ENCODE data around the gene EEF1AKMT2. TPM values are rescaled to one million over a fixed set of nuclear protein-coding genes. Genes with fewer than 3 reads are reported as not detected.
A peak's percentile ranks its signal among the peaks of the same experiment; 100 is the strongest.

EEF1AKMT2 gene
- total RNA-seq, 1 donor from 2014 or later = 23.0 TPM

DNA sequence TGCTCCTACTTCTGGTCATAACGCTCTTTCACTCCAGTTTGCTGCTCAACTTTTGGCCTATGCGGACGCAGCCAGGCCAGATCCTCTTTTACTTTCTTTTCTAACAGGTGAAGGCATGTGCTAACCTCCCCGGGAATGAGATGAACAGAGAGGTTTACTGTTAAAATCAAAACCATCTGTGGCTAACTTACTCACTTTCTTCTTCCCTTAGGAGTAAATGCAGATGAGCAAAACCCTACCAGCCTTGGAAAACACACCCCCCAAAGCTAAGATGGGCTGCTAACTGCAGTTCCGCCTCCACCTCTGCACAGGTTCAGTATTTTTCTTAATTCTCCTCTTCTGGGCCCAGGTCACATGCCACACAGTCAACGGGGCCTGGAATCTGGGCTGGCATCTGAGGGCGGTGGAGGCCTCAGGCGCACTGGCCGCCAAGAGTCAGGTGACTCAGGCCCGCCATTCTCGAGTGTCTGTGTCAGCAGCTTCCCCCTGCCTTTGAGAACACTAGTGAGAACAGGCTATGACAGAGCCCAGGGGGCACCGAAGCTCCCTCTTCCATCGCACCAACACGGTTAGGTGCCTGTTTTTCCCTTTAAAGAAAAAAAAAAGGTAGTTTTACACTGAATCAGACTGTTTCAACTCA lies 58.6 kb downstream of the EEF1AKMT2 start:
- Mint-ChIP-seq H3K4me1 (peaks cover 53% of the 10 kb centered on the region), H3K9me3 (no peaks in the 10 kb centered on the region)
- peak in 1 of 2 experiments; percentile 39 for DNase-seq (ENCODE audit: low spot score in 2 of 2, unreplicated experiment in 2 of 2)

DNA sequence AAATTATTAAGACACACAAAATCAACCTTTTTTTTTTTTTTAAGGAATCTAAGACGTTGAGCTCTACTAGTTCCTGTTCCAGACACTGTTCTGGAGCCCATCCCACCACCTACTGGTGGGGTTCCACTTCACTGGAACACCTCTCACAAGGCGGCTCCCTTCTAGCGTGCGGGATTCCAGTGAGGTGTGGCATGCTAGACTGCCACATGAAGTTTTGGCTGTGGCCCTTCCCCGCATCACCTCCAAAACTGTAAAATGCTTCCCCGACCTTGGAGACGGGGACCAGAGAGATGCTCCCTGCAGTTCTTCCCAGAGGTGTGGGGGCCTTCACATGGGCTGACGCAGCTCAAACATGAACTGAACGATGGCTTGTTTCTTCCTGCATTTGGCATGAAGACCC lies 60.1 kb downstream of the EEF1AKMT2 start:
- Mint-ChIP-seq H3K4me1 (peaks cover 42% of the 10 kb centered on the region), H3K36me3 (peaks cover 3% of the 10 kb centered on the region), H3K9me3 (no peaks in the 10 kb centered on the region), H3K27ac (no peak overlapping the region), H3K4me3 (no peak overlapping the region), H3K27me3 (ENCODE audit: low read depth) (no peaks in the 10 kb centered on the region)
- DNase-seq (ENCODE audit: low spot score in 2 of 2, unreplicated experiment in 2 of 2) = peak in 1 of 2 experiments; percentile 9
- TF ChIP-seq, protein P1, sequence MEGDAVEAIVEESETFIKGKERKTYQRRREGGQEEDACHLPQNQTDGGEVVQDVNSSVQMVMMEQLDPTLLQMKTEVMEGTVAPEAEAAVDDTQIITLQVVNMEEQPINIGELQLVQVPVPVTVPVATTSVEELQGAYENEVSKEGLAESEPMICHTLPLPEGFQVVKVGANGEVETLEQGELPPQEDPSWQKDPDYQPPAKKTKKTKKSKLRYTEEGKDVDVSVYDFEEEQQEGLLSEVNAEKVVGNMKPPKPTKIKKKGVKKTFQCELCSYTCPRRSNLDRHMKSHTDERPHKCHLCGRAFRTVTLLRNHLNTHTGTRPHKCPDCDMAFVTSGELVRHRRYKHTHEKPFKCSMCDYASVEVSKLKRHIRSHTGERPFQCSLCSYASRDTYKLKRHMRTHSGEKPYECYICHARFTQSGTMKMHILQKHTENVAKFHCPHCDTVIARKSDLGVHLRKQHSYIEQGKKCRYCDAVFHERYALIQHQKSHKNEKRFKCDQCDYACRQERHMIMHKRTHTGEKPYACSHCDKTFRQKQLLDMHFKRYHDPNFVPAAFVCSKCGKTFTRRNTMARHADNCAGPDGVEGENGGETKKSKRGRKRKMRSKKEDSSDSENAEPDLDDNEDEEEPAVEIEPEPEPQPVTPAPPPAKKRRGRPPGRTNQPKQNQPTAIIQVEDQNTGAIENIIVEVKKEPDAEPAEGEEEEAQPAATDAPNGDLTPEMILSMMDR (IDR thresholded peaks at IDR 0.05; ENCODE audit: unreplicated experiment) = no peak

More for the DNA sequence above, 58.6 kb downstream of the EEF1AKMT2 start:
- Mint-ChIP-seq H3K27ac (peak overlapping the region; percentile 88), H3K4me3 (no peak overlapping the region), H3K36me3 (peaks cover 3% of the 10 kb centered on the region), H3K27me3 (ENCODE audit: low read depth) (no peaks in the 10 kb centered on the region)
- TF ChIP-seq, protein P1 (IDR thresholded peaks at IDR 0.05; ENCODE audit: unreplicated experiment) = no peak

DNA sequence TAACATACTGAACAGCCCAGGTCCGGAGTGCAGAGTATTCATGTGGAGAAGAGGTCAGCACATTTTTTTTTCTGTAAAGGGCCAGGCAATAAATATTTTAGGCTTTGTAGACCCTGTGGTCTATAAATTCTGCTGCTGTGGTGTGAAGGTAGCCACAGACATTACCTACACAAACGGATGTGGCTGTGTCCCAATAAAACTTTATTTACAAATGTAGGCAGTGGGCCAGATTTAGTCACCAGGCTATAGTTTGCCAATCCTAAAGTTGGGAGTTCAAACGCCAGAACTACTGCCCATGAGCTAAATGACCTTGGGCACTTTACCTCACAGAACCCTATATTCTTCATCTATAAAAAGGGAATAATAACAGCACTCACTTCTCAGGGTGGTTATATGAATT lies 60.9 kb downstream of the EEF1AKMT2 start:
- Mint-ChIP-seq H3K36me3 (peaks cover 3% of the 10 kb centered on the region), H3K4me3 (no peak overlapping the region), H3K27me3 (ENCODE audit: low read depth) (no peaks in the 10 kb centered on the region), H3K27ac (no peak overlapping the region), H3K9me3 (no peaks in the 10 kb centered on the region), H3K4me1 (peaks cover 35% of the 10 kb centered on the region)
- TF ChIP-seq, protein P1 (IDR thresholded peaks at IDR 0.05; ENCODE audit: unreplicated experiment) = no peak
- no peak for DNase-seq (ENCODE audit: low spot score in 2 of 2, unreplicated experiment in 2 of 2)

DNA sequence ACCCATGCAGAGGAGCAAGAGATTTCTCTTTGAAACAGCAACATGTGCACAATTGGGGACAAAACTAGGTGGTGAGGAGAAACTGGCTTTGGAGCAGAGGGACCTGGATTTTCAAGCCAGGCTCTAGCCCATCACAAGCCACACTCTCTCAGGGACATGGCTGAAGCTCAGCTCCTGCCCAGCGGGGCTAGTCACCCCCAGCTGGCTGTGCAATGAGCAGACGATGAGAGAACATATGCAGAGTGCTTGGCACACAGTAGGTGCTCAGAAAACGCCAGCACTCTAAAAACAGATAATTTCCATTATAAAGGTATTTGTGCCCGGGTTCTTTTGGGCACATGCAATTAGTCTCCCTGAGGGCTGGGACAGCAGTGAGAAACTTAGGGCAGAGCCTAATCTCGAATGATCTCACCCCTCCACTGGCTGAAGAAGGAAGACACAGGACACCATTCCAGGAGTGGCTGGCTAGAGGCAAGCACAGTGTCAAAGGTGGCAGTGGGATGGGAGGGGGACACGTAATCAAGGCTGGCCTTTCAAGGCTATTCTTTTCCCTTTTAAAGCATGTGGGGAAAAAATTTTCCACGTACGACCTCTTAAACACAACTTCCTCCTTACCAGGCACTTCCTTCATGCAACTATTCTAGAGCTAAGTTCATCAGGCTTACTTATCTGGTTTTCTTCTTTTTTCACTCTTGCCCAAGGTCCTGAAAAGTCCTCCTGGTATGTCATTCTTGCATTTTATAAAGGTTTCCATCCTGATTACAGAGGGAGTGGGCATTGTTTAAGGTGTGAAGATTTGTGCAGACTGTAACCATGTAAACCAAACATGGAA lies 62.6 kb downstream of the EEF1AKMT2 start:
- no peak overlapping the region for H3K4me3 Mint-ChIP-seq
- no peaks in the 10 kb centered on the region for H3K9me3 Mint-ChIP-seq
- no peaks in the 10 kb centered on the region for H3K27me3 Mint-ChIP-seq (ENCODE audit: low read depth)
- TF ChIP-seq, protein P1 (IDR thresholded peaks at IDR 0.05; ENCODE audit: unreplicated experiment) = no peak
- peaks cover 37% of the 10 kb centered on the region for H3K4me1 Mint-ChIP-seq
- peaks cover 6% of the 10 kb centered on the region for H3K36me3 Mint-ChIP-seq
- no peak for DNase-seq (ENCODE audit: low spot score in 2 of 2, unreplicated experiment in 2 of 2)
- no peak overlapping the region for H3K27ac Mint-ChIP-seq

DNA sequence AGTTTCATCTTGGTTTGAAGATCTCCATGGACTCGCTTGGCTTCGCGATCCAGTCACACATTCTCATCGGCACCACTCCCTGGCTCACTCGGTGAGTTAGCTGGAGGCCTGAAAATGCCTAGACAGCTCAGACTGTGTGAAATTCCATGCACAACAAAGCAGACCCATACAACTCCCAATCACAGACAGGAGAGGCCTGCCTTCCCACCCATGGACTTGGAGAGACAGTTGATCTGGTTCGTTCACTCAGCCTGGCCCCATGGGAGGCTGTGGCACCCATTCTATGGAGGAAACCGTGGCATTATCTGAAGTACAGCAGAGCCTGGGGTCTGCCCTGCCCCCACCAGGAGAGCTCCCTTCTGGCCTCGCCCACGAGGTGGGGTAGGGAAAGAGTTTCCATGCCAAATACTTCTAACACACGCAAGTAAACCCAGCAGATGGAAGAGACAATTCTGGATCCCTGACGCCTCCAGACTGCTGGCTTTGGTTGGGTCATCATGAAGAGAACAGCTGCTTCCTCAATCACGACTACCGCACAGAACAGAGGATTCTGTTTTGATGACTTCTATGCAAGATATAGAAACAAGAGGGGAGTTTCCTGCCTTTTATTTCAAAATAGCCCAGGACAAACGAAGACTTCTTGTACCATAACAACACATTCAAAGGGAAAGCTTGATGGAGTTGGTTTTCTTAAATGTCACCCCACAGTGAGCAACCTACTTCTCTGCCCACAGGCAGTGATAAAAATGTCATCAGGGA lies 63.4 kb downstream of the EEF1AKMT2 start:
- Mint-ChIP-seq H3K4me1 (peaks cover 36% of the 10 kb centered on the region), H3K27me3 (ENCODE audit: low read depth) (no peaks in the 10 kb centered on the region), H3K27ac (peak overlapping the region; percentile 62), H3K4me3 (no peak overlapping the region), H3K9me3 (no peaks in the 10 kb centered on the region), H3K36me3 (peaks cover 6% of the 10 kb centered on the region)
- TF ChIP-seq, protein P1 (IDR thresholded peaks at IDR 0.05; ENCODE audit: unreplicated experiment) = no peak
- DNase-seq (ENCODE audit: low spot score in 2 of 2, unreplicated experiment in 2 of 2) = no peak
